22Rv1 (cell line): ENCODE data around the gene IGFL4.

Source experiments
- CTCF ChIP-seq: fragments of 450-650 bp; IDR thresholded peaks from 2 replicates; pipeline ENCODE4 v1.5.1; 2017; ENCODE audit warnings: mild to moderate bottlenecking
- ZFX ChIP-seq: fragments of 450-650 bp; IDR thresholded peaks from 2 replicates; pipeline ENCODE4 v1.6.1; 2017; ENCODE audit warnings: antibody characterized with exemption, borderline replicate concordance

GRCh38 chr19:45998834-45999233 is 42.0 kb downstream of the IGFL4 start:
- no peak for TF ChIP-seq CTCF
- no peak for TF ChIP-seq ZFX
